Coronary artery (tissue), 2 donors: ENCODE data around the gene ALG14.

Experiments used
- DNase-seq: peaks from one replicate; pipeline ENCODE4 v3.0.0-alpha.2; 2017; ENCODE audit warnings: low spot score
- H3K27ac ChIP-seq, 2 donors: fragments of 200-600 bp; sonication (generic); one replicate each; pipeline ENCODE4 v1.5.1; 2016 to 2019
- H3K4me3 ChIP-seq: fragments of 200-600 bp; sonication (generic); 2 replicates; pipeline ENCODE4 v1.5.1; 2016; ENCODE audit warnings: mild to moderate bottlenecking, moderate library complexity
- TF ChIP-seq, protein P1 (sequence below): fragments of 200-600 bp; sonication (generic); IDR thresholded peaks from one replicate; pipeline ENCODE4 v1.5.1; 2019; ENCODE audit warnings: antibody characterized with exemption

Gene ALG14

DNA sequence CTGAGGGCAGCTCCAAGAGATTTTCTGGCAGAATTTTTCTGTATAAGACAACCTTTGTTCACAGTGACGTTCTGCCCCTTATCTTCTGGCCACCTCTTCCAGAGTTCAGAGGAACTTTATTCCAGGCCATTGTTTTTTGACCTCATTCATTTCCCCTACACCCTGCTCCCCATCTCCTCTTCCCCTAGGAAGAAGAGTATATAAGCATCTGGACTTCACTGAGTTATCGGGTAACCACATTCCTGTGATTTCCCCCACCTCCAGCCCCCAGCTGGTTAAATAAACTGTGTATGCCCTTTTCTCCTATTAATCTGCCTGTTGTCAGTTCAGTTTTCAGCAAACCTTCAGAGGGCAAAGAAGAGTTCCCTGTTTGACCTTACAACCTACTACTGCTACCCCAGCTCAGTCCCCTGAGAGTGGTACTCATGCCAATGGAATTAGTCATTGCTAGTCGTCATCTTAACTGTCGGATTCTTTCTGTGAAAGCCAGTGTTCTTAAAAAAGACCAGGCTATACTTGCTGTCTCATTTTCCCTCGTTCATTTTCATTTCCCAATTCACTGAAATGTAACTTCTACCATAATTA, 14.3 kb upstream of the ALG14 start:
- Histone ChIP-seq H3K4me3 (no peak overlapping the region), H3K27ac (peak overlapping the region; percentile 76 to 84)
- peak; percentile 76 for DNase-seq
- TF ChIP-seq, protein P1, sequence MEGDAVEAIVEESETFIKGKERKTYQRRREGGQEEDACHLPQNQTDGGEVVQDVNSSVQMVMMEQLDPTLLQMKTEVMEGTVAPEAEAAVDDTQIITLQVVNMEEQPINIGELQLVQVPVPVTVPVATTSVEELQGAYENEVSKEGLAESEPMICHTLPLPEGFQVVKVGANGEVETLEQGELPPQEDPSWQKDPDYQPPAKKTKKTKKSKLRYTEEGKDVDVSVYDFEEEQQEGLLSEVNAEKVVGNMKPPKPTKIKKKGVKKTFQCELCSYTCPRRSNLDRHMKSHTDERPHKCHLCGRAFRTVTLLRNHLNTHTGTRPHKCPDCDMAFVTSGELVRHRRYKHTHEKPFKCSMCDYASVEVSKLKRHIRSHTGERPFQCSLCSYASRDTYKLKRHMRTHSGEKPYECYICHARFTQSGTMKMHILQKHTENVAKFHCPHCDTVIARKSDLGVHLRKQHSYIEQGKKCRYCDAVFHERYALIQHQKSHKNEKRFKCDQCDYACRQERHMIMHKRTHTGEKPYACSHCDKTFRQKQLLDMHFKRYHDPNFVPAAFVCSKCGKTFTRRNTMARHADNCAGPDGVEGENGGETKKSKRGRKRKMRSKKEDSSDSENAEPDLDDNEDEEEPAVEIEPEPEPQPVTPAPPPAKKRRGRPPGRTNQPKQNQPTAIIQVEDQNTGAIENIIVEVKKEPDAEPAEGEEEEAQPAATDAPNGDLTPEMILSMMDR: no peak

DNA sequence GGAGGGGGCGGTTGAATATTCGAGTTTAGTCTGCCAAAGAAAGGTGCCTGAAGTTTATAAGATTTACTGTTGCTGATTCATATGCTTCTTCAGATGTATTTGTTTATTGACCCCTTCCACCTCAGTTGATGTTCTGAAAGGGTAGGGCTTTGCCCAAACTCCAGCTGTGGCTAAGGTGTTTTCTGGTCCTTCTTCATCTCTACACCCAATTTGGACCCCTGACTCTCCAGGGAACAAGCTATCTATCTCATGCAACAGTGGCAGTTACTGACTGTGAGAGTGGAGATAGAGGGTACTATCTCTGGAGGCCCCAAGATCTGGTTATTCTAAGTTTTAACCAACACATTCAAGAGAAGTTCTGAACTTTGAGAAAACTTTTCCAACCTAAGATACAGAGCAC, 12.6 kb upstream of the ALG14 start:
- no peak for DNase-seq
- H3K4me3 ChIP-seq: no peak overlapping the region
- H3K27ac ChIP-seq: no peak overlapping the region
- TF ChIP-seq, protein P1: no peak

DNA sequence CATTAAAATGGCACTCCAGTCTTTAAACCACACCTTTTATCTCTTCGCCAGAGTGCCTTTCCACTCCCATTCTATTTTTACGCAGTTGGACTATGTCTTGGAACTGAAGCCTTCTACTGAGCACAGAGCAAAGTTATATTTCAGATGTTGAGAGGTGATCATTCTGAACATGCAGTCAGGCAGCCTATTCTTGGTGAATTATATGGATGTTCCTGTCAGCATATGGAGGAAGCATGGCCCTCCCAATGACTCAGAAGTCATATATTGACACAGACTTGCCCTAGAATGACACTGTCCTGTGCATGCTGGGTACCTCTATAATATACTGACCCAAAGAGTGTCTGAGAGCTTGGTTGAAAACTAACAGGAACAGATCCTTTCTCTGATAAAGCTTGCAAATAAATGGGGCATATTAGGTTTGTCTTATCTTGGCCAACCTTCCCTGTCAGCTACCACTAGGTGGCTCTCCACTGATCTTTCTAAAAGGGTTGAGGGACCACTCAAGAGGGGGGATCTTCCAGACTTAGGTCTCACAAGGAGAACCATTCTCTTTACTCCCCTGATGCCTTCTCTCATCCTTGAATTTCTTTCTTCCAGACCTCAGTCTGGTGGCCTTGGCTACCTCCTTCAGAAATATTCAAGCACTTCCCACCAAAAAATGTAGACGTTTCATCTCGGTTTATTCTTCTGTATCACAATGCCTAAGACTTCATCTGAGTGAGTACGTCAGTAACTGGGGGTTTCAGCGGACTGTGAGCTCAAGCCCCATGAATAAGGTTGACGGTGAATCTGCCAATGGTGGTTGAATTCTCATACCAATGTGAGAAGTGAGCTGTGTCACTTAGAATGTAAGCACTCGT, 11.8 kb upstream of the ALG14 start:
- TF ChIP-seq, protein P1: no peak
- Histone ChIP-seq H3K27ac (no peak overlapping the region), H3K4me3 (no peak overlapping the region)
- DNase-seq: no peak

DNA sequence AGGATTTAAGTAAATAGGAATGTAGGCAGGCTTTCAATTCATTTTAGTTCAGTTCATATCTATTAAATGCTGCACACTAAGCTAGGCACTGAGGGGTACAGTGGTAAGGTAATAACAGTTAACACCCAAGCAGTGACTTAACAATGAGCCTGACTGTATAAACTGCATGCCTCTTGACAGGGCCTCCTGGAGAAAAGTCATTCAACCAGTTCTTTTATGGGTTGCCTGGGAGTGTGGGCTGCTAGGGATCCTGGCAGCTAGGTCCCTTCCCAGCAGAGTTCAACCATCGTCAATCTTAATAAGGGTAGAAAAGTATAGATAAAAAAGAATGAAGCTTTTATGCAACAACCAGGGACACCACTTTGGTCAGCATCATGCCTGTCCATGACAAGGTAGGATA, 8.1 kb upstream of the ALG14 start:
- no peak overlapping the region for H3K4me3 ChIP-seq
- H3K27ac ChIP-seq: no peak overlapping the region
- TF ChIP-seq, protein P1: no peak
- DNase-seq: no peak

DNA sequence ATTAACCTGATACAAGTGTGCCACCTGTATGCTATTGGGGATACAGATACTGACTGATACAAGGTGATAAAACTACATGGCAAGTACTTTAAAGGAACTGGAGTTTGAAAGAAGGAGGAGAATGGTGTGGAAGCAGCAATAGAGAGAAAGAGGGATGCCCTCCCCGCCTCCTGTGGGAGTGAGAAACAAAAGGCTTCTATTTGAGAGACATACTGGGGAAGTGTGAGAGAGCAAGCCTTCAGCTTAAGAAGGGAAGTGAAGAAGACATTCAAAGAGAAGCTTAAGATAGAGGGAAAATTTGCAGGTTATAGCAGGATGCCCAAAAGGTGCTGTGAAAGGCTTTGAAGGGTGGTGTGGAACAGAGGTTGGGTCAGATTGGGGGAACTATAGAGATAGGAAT, 7.7 kb upstream of the ALG14 start:
- DNase-seq: no peak
- Histone ChIP-seq H3K27ac (no peak overlapping the region), H3K4me3 (no peak overlapping the region)
- TF ChIP-seq, protein P1: no peak

DNA sequence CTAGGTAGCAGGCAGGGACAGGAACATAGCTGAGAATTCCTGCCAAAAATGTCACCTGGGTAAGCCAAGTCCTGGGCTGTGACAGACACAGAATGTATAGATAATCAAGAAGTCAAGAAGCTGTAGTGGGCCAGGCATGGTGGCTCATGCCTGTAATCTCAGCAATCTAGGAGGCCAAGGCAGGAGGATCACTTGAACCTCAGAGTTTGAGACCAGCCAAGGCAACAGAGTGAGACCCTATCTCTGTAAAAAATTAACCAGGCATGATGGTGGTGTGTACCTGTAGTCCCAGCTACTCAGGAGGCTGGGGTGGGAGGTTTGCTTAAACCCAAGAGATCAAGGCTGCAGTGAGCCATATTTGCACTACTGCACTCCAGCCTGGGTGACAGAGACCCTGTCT, 3.3 kb upstream of the ALG14 start:
- no peak for DNase-seq
- no peak overlapping the region for H3K27ac ChIP-seq
- no peak overlapping the region for H3K4me3 ChIP-seq
- TF ChIP-seq, protein P1: no peak

DNA sequence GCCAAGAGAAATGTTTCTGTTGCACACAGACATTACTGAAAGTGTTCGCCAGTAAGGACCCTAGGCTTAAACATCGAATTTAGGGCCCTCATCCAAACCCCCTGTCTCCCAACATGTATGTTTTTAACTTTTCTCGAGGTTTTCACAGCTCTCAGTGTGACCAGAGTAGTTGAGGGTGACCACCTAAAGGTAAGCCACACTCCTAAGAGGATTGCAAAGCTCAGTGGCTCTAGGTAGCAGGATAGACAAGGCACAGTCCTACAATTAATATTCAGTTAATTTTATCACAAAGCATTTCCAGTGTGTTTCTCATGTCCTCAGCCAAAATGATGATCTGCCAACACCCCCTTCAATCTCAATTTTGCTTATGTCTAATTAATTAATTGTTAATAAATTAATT, 695 bp upstream of the ALG14 start:
- TF ChIP-seq, protein P1: no peak
- no peak for DNase-seq
- Histone ChIP-seq H3K27ac (peak overlapping the region; percentile 86 to 90), H3K4me3 (peak overlapping the region; percentile 74)
